ENCODE data around the gene EFHD2. TPM values are rescaled to one million over a fixed set of nuclear protein-coding genes. Genes with fewer than 3 reads are reported as not detected.

Gene EFHD2
- total and polyA plus RNA-seq, 2 of the 8 experiments (the other 6 are each of a cell fraction or from before 2014, with no cell fraction given): 24.4 to 25.1 TPM

DNA sequence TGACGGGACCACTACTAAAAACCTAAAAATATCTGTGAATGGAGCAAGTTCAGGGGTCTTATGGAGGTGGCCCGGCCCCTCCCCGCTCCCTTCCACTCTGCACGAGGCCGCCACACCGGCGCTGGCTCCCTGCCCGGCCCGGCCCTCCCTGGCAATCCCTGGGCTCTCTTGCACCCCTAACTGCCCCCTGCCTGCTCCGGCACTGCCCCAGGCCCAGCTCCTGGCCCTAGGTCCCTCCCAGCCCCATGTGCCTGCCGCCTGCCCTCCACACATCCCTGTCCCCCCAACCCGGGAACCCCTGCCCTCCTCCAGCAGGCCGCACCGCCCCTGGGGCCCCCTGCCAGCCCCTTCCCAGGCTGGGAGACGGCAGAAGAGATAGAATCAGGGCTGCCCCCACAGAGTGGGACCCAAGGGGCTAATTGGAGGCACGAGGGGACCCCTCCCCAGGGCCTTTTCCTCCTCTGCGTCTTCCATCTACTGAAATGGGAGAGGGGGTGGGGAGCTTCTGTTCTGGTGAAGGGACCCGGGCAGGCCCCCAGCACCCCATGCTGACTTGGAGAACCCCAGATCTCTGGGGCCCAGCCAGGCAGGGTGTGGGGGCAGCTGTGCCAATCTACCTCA lies 19.2 kb downstream of the EFHD2 start:
- CTCF ChIA-PET (ENCODE audit: partially characterized antibody): interaction anchor here (0.6 to 16.9 kb wide), 7 partner anchors 14 to 1523 kb away, joined by 3 to 170 read pairs (median 4); no protein-coding TSS in a partner anchor
- no peak for TF ChIP-seq EGR1 (IDR thresholded peaks at IDR 0.05; ENCODE audit: borderline replicate concordance, low read depth, low read length)
- no peak for TF ChIP-seq CEBPB (IDR thresholded peaks at IDR 0.05; ENCODE audit: low read depth, low read length)
- no peak for TF ChIP-seq ATF3 (IDR thresholded peaks at IDR 0.05; ENCODE audit: insufficient read depth, low read depth, low read length)
- TF ChIP-seq CREB1 (IDR thresholded peaks at IDR 0.05): no peak
- Histone ChIP-seq H2BK12ac (ENCODE audit: low read depth, low read length) (no peak overlapping the region), H3K4me3 (ENCODE audit: extremely low read depth in 1 of 4, insufficient read depth in 2 of 4, low read depth in 3 of 4, low read length in 4 of 4) (no peak overlapping the region), H2AK5ac (ENCODE audit: low read depth, low read length) (no peak overlapping the region), H3K23me2 (ENCODE audit: low read depth, low read length) (no peaks in the 10 kb centered on the region), H2BK120ac (replicated peaks; ENCODE audit: low read depth, low read length) (no peak overlapping the region), H2BK5ac (ENCODE audit: low read depth, low read length) (no peak overlapping the region), H3K4ac (replicated peaks; ENCODE audit: insufficient read length, low read depth, low read length) (no peak overlapping the region), H2BK20ac (ENCODE audit: low read length) (no peak overlapping the region), H3K14ac (ENCODE audit: insufficient read length) (no peak overlapping the region), H3K4me2 (ENCODE audit: insufficient read depth in 1 of 2, low read depth in 2 of 2, low read length in 2 of 2) (no peak overlapping the region), H3K18ac (ENCODE audit: extremely low read depth, low read length) (no peak overlapping the region), H3K56ac (replicated peaks; ENCODE audit: insufficient read length, low read depth, low read length) (no peak overlapping the region), H4K20me1 (replicated peaks in 1 of 2; ENCODE audit: control insufficient read depth in 1 of 2, insufficient read depth in 2 of 2, low read length in 2 of 2) (peaks cover 0 to 2% of the 10 kb centered on the region in 2 experiments), H3K27me3 (replicated peaks in 1 of 4; ENCODE audit: control insufficient read depth in 3 of 4, extremely low read depth in 1 of 4, insufficient read depth in 3 of 4, low read length in 3 of 4) (no peaks in the 10 kb centered on the region; a peak in 1 of 7 replicates), H4K5ac (ENCODE audit: insufficient read length, low read depth, low read length) (no peak overlapping the region), H3K79me1 (ENCODE audit: low read depth, low read length) (no peaks in the 10 kb centered on the region), H3K4me1 (replicated peaks in 1 of 4; ENCODE audit: control insufficient read depth in 3 of 4, insufficient read depth in 4 of 4, low read length in 3 of 4) (peaks cover 0 to 7% (median 3%) of the 10 kb centered on the region in 4 experiments; a peak in 5 of 7 replicates), H3K27ac (ENCODE audit: low read depth, low read length) (no peak overlapping the region), H3K36me3 (ENCODE audit: control insufficient read depth in 2 of 4, insufficient read depth in 4 of 4, low read length in 3 of 4) (no peaks in the 10 kb centered on the region; a peak in 2 of 8 replicates), H4K8ac (ENCODE audit: extremely low read depth, insufficient read depth, low read length) (no peak overlapping the region), H4K91ac (replicated peaks; ENCODE audit: insufficient read length, low read length) (no peak overlapping the region), H2BK15ac (ENCODE audit: low read length) (no peak overlapping the region), H3K9me3 (ENCODE audit: insufficient read depth in 2 of 2, low read depth in 1 of 2, low read length in 1 of 2) (no peaks in the 10 kb centered on the region), H3K79me2 (ENCODE audit: control insufficient read depth in 1 of 2, insufficient read depth in 2 of 2, low read length in 2 of 2) (no peaks in the 10 kb centered on the region), H3K23ac (ENCODE audit: insufficient read length) (no peak overlapping the region), H3K9ac (replicated peaks in 1 of 4; ENCODE audit: extremely low read depth in 1 of 4, low read depth in 3 of 4, low read length in 3 of 4) (no peak overlapping the region), H2AFZ (ENCODE audit: low read length) (no peak overlapping the region)
- POLR2A ChIA-PET (ENCODE audit: partially characterized antibody): no interaction called here
- FAIRE-seq: no peak
- DNase-seq (ENCODE audit: low read depth in 1 of 2, low spot score in 2 of 2): no peak
- WGBS, 2 experiments (ENCODE audit: extremely low coverage in 1 of 2, insufficient coverage in 1 of 2, insufficient read length in 1 of 2, insufficient replicate concordance in 2 of 2, low coverage in 1 of 2, low lambda C conversion rate in 2 of 2, missing lambda C conversion rate in 1 of 2): 76% methylated on average over 7 of the region's 18 CpGs; no CpG with 5 or more reads in 1 of the 2 experiments

Measured in H1 (cell line).